Measurements from ENCODE around the gene R3HDM2.

Gene R3HDM2

DNA sequence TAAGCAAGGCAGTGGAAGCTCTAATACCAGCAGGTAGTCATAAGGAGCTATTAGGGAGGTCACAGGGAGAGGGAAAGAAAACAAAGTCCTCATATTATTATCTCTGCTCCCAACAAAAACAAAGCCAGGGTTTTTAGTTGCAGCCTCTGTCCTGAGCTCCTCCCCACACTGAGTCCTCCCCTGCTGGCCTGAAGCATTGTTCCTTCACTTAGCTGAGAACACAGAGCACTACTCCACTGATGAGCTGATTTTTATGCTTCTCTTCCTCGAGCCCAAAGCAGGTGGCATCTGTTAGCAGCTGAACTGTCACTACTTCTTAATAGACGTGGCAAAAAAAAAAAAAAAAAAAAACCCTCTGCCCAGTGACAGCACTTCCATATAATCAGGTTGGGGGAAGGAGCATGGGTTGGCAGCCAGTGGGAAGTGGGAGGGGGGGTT is 169.4 kb downstream of the R3HDM2 start:
- DNase-seq: peak; percentile 87

DNA sequence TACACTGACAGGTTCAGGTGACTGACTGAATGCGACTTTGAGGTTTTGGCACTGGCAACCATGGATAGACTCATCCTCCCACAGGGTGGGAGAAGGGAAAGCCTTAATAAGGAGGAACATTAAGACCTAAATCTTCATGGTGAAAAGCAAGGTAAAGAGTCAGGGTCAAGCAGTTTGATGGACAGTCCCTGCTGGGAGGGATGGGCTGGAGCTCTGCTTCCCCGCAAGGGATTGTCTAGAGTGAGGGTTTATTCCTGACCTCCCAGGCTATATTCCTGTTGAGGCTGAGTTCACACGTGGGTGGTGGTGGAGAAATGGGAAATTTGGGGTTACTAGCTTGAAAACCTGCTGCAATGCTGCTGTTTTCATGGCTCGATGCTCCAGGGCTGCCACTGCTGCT is 170.5 kb downstream of the R3HDM2 start:
- no peak for DNase-seq

DNA sequence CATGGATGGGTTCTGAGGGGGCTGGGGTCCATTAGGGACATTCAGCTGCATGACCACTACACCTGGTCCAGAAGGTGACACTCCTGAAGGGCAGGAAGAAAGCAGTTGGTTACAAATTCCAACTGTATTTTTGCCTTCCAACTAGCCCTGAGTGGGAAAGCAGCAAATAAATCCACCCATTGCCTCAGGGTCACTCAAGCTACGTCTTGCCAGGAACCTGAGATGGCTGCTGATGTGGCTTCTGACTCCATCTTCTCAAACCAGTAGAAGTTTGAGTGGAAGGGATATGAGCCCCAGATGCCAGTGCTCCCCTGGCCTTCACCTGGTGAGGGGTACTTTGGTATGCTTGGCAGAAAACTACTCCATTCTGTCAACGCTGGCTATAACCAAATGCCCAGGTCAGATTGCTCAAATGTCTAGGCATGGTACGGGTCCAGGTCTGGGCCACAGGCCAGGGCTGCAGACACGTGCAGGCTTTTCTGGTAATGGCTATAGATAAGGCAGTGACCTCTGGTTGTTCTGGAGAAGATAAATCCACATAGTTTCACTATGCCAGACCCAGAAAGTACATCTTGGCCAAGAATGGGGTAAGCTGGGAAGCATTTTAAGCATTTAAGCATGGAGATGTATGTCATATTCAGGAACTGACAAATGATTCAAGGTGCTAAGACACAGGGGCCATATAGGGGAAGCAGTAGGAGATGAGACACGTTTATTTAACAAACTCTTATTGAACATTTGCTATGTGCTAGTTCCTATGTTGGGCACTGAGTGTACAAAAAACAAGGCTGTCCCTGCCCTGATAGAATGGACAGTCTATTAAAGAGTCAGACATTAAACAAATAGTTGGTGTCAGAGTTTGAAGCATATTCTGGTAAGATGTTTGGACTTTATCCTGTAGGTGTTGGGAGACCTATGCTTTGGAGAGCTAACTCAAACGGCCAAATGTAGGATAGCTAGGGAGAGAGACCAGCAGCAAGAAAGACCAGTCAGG is 171.6 kb downstream of the R3HDM2 start:
- no peak for DNase-seq

DNA sequence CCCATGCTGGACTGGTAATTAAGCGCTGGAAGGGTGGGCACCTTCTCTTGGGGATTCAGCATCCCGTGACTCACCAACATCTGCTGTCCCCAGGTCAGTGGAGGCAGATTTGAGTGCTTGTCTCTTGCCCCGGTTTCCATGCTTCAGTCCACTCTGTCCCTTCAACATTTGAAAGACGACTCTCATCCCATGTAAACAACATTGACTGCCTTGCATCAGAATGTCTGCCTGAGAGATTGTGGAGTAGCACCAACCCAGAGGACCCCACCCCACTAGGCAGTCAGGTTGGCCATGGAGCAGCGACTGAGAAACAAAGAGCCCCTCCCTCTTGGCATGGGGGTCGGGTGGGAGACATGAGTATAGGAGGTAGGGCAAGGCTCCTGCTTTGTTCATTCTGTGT is 174.9 kb downstream of the R3HDM2 start:
- DNase-seq: no peak

DNA sequence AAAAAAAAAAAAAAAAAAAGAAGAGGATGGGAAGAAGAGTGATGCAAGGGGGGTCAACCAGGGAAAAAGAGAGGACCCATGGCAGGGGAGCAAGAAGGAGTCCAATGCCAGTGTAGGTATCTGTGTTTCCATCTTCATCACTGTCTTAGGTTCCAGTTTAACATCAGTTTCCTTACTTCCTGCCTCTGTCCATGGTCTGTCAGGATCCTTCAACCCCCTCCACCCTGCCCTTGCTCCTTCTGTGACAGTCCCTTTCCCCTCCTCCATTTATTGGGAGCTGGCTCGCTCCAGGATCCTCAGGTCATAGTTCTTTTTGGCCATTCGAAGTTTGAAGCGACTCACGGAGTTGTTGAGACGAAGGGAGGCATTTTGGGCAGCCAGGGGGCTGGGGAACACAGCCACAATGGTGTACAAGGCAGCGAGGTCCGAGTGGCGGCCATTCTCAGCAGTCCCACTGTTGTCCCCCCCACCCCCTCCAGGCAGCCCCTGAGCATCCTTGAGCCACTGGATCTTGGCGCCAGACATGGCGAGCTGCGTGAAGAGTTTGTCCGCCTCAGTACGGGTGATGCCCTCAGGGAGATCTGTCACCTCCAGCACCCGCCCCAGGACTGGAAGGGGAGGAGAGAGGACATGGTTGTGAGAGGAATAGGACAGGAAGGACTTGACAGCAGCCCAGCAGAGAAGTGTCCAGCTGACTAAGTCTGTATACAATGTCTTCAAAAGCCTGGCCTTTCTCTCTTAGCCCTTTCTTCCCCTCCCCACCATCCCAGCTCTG is 176.2 kb downstream of the R3HDM2 start:
- DNase-seq: no peak

DNA sequence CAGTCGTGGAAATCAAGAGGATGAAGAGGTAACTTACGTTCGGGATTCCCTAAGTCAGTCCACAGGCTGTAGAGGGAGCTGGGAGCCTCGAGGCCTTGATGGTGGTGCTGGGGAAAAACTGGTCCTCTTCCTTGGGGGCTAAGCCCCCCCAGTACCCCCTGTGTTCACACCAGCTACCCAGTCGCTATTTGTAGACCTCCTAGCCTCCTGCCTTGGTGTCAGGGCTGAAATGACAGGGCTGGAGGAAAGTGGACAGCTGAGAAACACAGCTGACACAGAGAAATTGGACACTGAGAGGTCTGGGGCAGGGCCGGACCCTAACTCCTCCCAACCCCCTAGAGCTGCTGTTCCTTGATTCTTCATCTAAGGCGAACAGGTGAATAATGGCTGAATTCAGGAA is 179.9 kb downstream of the R3HDM2 start, which contains the start of gene STAC3:
TSS of gene STAC3 (minus strand) at position 232 of the 400 bp plus-strand sequence. CDS start 1,551 bp downstream, outside the sequence.
- no peak for DNase-seq

DNA sequence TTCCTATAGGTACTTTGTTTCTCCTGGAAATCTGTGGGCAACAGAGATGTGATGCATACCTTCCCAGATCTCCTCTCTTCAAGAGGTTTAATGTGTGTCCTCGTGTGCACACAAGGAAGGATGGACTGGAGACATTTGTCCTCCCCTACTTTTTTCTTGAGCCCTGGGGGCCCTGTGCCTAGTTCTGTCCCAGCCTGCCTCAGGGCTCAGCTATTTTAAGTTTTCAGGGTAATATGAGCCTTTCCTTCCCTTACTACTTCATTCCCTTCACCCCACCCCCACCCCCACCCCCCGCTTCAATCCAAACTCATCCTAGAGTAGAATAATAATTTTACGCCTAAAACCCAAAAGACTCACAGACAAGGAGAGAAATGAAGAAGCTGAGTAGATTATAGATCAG is 180.3 kb downstream of the R3HDM2 start:
- DNase-seq: no peak

DNA sequence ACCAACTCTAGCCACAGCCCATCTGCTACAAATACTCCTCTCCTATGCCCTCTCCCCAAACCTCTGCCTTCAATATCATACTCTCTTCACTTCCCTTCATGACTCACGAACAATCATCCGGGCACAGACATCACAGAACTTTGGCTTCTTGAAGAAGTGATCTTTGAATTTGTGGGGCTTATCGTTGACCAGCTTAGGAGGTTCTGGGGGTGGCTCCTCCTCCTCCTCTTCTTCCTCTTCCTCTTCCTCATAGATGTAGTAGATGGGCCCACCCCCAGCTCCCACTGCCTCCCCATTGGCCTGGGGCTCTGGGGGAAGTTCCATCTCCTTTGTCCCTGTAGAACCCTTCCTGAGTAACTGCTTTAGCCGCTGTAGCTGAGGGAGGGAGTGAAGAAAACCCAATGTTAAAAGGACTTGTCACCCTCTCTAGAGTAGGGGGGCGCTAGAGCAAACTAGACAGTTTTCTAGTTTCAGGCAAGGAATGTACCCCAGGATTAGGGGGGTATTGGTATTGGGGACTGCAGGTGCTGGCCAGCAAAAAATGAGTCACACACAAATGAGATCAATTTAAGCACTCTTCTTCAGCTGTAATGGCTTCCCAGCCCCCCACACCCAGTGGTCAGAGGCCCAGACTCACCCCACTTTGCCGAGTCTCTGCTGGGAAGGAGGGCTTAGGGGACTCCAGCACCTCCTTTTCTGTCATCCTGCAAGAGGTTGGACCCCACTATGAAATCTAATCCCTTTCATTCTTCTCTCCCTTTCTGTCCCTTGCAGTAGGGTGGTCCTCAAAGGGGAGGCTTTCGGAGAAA is 181.7 kb downstream of the R3HDM2 start:
- no peak for DNase-seq

DNA sequence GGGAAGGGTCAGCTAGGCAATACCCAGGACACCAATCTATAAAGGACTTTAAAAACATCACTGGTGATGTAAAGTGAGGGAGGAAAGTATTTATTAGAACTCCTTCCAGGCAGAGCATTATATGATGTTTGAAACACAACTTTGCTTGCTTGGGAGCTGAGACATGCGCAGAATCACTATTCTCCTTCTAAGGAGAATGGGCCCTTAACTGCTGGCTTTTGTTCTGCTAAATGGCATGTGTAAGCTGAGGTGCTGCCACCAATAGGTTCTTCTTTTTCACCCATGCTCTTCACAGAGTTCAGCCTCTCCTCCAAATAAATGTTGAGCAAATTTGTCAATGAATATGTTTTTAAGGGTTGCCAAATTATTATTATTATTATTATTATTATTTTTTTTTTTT is 183.8 kb downstream of the R3HDM2 start:
- no peak for DNase-seq

DNA sequence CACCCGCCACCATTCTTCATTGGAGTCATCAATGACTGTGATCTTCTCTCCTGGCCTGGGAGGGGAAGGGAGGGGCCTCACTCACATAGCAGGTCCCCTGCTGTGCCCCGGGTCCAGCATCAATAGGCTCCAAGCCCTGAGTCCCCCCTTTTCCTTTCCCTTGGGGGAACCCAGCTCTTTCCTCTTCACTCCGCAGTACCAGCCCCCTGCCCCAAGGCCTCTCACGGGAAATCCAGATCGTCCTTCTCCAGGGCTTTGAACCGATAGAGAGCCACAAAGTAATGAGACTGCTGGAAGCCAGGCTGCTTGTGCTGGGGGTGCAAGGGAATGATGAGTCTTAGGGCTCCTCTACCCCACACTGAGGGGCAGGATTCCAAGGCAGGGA is 186.5 kb downstream of the R3HDM2 start:
- DNase-seq: no peak

DNA sequence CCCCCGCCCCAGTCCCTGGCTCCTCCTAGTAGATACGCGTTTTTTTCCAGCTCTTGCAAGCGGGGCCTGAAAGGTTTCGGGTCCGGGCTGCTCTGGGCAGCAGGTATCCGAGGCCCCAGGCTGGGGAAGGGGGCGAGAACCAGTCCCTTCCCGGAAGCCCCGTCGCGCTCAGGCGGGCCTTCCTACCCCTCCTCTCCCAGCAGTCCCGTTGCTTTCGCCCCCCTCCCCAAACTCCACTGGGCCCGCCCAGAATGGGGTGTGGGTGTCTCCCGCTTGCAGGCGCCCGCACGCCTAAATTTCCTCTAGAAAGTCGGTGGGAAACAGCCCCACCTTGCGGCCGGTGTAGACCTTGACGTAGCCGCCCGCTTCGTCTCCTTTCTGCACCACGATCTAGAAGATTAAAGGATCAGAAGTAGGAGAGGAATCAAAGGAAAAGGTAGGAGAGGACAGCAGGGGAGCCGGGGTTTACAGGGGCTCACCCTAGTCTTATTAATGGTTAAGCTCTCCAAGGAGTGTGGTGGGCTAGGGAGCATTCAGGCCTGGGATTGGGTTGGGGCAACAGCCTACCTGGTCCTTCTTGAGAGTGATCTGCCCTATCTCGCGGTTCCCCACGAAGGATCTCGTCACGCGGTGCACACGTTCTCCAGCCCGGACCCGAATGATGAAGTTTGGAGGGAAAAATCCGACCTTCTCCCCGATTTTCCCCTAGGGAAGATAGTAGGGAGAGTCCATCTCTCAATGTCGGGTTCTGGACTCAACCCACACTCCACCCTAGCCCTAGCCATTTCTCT is 187.1 kb downstream of the R3HDM2 start:
- peak; percentile 72 for DNase-seq

DNA sequence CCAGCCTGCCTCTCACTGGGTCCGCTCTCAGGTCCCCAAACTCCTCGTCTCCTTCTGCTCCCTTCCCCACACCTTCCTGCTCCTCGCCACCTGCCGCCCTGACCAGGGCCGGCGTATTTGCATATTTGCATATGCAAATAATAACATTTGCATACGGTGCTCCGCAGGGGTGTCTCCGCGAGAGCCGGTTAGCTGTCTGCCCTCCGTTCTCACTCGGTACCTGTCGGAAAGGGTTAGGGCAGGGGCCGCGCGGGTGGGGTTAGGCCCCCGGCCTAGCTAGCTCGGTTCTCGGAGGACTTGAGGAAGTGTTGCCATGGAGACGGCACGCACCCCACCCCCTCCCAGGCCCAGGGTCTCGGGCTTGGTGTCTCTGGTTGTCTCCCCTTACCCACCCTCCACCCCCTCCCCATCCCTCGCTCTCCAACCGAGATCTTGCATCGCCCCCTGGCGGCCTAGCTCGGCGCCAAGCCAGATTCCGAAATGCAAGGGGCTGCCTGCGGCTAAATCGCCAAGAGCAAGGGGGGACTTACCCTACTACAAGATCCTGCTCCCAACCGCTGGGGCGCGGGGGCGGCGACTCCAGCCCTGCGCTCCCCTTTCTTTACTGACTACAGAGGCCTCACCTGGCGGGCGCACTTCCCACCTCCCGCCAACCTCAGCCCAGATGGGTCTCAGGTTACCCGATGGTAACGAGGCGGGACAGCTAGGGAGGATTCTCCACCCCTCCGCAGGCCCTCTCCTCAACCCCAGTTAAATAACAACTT is 188.0 kb downstream of the R3HDM2 start:
- peak; percentile 94 for DNase-seq

DNA sequence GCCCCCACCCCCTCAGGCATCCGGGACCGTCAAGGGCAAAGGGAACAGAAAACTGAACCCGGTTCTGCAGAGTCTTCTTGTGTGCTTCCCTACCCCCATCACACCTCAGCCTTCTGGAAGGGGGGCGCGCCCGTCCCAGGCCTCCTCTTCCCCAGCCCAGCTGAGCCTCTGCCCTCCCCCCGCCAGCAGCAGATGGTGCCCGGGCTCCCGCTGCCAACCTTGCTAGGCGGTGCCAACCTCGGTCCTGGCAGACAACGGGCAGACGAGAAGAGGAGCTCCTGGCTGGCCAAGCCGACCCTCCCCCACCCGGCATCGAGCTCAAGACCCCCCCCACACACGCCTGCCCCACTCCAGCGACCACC is 188.5 kb downstream of the R3HDM2 start:
- DNase-seq: peak; percentile 37

DNA sequence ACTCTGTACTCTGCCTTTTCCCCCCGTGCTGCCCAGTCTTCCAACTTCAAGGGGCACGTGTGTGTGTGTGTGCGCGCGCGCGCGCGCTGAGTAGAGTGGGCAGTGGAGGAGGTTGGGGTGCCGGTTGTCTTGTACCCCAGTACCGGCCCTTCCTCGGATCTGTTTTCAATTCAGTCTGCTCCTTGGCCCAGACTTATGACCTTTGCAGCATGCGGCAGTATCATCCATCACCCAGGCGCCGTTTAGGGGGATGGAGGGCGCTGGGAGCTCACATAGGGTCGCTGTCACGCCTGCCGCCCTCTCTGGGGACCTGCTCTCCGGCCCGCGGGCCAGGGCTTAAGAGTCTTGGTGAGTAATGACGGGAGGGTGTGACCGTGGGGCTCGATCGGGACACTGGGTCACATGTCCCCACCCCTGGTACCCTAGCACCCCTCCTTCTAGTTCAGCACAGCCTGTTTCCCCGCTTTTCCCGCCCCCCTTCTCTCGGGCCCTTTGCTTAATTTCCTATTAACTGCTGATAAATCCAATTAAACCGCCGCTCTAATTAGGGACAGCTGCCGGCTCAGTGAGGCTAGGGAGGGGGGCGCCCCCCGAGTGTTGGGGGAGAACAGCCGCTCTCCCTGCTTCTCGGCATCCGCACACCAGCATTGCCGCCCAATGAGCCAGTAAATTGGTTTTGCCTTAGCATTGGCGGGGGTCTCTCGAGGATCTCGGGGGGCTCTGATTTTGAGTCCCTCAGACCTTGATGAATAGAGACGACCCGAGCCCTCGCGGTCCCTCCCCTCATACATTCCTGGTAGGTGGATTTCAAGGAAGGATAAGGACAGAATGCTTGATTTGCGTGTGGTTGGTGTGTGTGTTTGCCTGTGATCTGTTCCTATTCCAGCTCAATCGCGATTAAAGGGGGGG is 189.2 kb downstream of the R3HDM2 start:
- no peak for DNase-seq

DNA sequence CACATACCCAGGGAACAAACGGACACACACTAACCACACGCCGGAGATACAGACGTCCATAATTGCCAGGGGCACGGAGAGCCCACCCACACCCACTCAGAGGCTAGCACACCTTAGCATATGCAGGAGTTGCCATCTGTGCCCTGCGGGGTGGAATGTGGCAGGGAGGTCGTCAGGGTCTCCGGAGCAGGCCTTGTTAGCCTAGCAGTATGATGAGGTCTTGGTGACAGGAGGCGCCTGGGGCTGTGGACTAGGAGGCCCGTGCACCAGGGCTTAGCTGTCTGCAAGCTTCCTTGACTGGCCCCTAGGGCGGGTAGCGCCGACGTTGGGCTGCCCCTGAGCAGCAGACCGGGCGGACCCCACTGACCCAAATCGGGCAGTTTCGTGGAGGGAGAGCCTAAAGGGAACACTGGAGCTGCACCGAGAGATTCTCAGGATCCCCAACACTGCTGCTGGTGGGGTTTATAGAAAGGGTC is 189.9 kb downstream of the R3HDM2 start:
- DNase-seq: peak; percentile 21

DNA sequence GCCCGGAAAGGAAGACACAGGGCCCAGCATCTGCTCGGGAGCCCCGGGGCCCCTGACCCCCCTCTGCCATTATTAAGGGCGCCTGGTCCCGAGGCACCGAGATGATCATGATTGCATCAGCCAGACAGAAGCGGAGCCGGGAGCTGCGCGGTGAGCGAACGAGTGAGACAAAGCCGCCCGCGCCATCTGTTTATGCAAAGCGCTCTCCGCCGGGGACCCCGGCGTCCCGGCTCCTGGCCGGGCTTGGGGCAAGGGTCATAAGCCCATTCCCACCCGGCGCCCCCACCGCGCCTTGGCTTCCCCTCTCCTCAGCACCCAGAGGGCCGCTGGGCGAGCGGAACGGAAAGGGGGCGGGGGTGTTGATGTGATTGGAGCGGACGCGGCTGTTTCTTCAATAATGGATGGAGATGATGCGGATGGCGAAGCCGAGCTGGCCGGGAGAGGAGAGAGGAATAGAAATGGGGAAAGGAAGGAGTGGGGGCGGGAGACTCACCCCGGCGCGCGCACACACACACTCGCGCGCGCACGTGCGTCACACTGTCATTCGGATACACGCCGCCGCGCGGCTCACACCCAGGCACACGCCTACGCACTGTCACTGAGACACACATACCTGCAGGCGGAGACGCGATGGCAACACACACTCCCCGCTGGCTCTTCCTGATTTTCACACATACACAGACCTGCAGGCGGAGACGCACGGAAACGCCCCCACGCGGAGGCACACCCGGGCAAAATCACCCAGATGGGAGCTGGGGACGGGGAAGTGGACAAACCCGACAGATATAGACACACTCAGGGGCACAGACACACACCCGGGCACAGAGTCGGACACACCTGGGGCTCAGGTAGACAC is 190.5 kb downstream of the R3HDM2 start:
- DNase-seq: peak; percentile 77

DNA sequence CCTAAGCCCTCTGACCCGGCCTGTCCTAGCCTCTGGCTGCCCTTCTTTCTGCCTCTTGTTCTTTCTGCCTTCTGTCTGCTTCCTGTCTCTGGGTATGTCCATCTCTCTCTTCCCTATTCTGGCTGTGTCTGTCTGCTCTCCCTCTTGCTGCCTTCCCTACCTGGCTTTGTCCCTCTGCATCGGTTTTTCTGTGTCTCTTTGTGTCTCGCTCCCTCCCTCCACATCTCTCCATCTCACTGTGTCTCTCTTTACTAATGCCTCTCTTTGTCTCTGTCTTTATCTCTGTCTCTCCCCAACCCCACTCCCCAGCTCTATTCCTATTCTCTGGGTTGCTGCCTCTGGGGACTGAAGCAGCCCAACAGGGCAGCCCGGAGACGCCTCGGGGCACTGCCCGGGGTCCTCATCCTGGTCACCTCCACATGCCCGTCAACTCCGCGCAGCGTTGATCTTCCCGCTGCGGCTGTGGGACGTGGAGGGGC is 191.2 kb downstream of the R3HDM2 start:
- DNase-seq: peak; percentile 61

DNA sequence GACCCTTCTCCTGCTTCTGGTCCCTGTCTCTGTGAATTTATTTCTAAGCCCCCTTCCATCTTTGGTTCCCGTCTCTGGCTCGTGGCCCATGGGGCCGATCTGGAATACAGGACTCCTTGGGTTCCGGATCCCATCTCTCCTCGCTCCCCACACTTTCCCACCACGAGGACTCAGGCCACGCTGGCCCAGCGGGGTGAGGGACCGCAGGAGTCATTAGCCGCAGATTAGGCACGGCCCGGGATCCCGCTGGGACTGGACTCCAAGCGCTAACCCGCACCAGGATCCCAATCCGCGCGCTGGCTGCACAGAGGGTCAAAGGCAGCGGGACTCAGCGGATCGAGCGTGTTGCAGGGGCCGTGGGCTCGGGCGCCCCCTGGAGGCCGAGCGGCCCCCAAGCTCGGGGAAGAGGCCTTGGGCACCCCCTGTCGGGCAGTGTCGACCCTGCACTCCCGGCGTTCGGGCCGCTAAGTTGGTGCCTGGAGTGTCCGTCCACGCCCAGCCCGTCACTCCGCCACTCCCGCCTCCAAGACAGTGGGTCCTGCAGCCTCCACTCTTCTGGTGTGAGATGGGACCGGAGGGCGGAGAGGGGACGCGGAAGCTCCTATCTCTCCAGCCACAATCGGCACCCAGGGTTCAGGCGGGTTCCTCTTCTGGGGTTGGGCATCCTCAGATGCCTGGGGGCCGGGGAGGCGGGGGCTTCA is 191.8 kb downstream of the R3HDM2 start:
- peak; percentile 63 for DNase-seq
